H9 (cell line): ENCODE results near the gene SNX25. TPM values are rescaled to one million over a fixed set of nuclear protein-coding genes. Genes with fewer than 3 reads are reported as not detected.
"Not testable (repeated sequence)": the region's sequence is repeated elsewhere in the genome, so short reads cannot be mapped to it uniquely, and the experiment has no call there.

Experiments used
- DNase-seq: peaks from one replicate; pipeline ENCODE4 v3.0.0-alpha.2; 2017
- H2AFZ ChIP-seq: one replicate; pipeline ENCODE4 v1.6.1; 2013; ENCODE audit warnings: mild to moderate bottlenecking, low read length, control low read depth, moderate library complexity
- H2AK5ac ChIP-seq: 2 replicates; pipeline ENCODE4 v1.6.1; 2013; ENCODE audit warnings: low read length, control low read depth, mixed read lengths; ENCODE audit not compliant: insufficient read length
- H2BK120ac ChIP-seq: one replicate; pipeline ENCODE4 v1.6.1; 2013; ENCODE audit warnings: low read depth, mild to moderate bottlenecking, low read length, control low read depth, inconsistent platforms; ENCODE audit not compliant: poor library complexity, severe bottlenecking
- H2BK12ac ChIP-seq: 2 replicates; pipeline ENCODE4 v1.6.1; 2013; ENCODE audit warnings: low read length, control low read depth, mixed read lengths, low read depth; ENCODE audit not compliant: insufficient read length
- H2BK15ac ChIP-seq: 2 replicates; pipeline ENCODE4 v1.6.1; 2013; ENCODE audit warnings: low read depth, low read length, control low read depth
- H2BK20ac ChIP-seq: one replicate; pipeline ENCODE4 v1.6.1; 2013; ENCODE audit warnings: low read depth, mild to moderate bottlenecking, low read length, control low read depth, inconsistent platforms; ENCODE audit not compliant: poor library complexity, severe bottlenecking
- H2BK5ac ChIP-seq: 2 replicates; pipeline ENCODE4 v1.6.1; 2013; ENCODE audit warnings: low read length, control low read depth, mixed read lengths; ENCODE audit not compliant: insufficient read length
- H3K14ac ChIP-seq: 2 replicates; pipeline ENCODE4 v1.6.1; 2013; ENCODE audit warnings: low read length, control low read depth; ENCODE audit not compliant: insufficient read depth
- H3K18ac ChIP-seq: 2 replicates; pipeline ENCODE4 v1.6.1; 2013; ENCODE audit warnings: low read depth, mild to moderate bottlenecking, mixed read lengths, low read length, control low read depth; ENCODE audit not compliant: insufficient read length
- H3K23ac ChIP-seq: 2 replicates; pipeline ENCODE4 v1.6.1; 2013; ENCODE audit warnings: low read length, control low read depth, mixed read lengths, low read depth; ENCODE audit not compliant: insufficient read length
- H3K23me2 ChIP-seq: 2 replicates; pipeline ENCODE4 v1.6.1; 2013; ENCODE audit warnings: low read depth, mild to moderate bottlenecking, mixed read lengths, low read length, control low read depth; ENCODE audit not compliant: insufficient read length, poor library complexity, severe bottlenecking
- H3K27ac ChIP-seq: 2 replicates; pipeline ENCODE4 v1.5.1; 2013; ENCODE audit warnings: low read length, control low read depth, mixed read lengths, low read depth; ENCODE audit not compliant: insufficient read length
- H3K27me3 ChIP-seq: 2 replicates; pipeline ENCODE4 v1.6.1; 2013; ENCODE audit warnings: low read length, control low read depth, inconsistent platforms; ENCODE audit not compliant: insufficient read depth
- H3K4ac ChIP-seq: 2 replicates; pipeline ENCODE4 v1.6.1; 2013; ENCODE audit warnings: low read depth, mild to moderate bottlenecking, control low read depth, inconsistent platforms, low read length, moderate library complexity
- H3K4me1 ChIP-seq: 2 replicates; pipeline ENCODE4 v1.6.1; 2013; ENCODE audit warnings: low read length, control low read depth, inconsistent platforms; ENCODE audit not compliant: insufficient read depth
- H3K4me2 ChIP-seq: 2 replicates; pipeline ENCODE4 v1.6.1; 2013; ENCODE audit warnings: low read length, control low read depth, mixed read lengths; ENCODE audit not compliant: insufficient read length, insufficient read depth
- H3K56ac ChIP-seq: 2 replicates; pipeline ENCODE4 v1.6.1; 2013; ENCODE audit warnings: low read depth, mild to moderate bottlenecking, mixed read lengths, low read length, control low read depth; ENCODE audit not compliant: insufficient read length
- H3K79me1 ChIP-seq: 2 replicates; pipeline ENCODE4 v1.6.1; 2013; ENCODE audit warnings: low read depth, mild to moderate bottlenecking, moderate library complexity, low read length, control low read depth, inconsistent platforms; ENCODE audit not compliant: insufficient read depth, poor library complexity, severe bottlenecking
- H3K79me2 ChIP-seq: 2 replicates; pipeline ENCODE4 v1.6.1; 2013; ENCODE audit warnings: low read length, control low read depth, inconsistent platforms; ENCODE audit not compliant: insufficient read depth
- H3K9ac ChIP-seq: 2 replicates; pipeline ENCODE4 v1.6.1; 2013; ENCODE audit warnings: low read length, control low read depth, mixed read lengths; ENCODE audit not compliant: insufficient read length; ENCODE audit errors: extremely low read depth
- H3K9me3 ChIP-seq: one replicate; pipeline ENCODE4 v1.6.1; 2013; ENCODE audit warnings: low read depth, low read length, inconsistent platforms; ENCODE audit not compliant: control insufficient read depth
- H3T11ph ChIP-seq: one replicate; pipeline ENCODE4 v1.6.1; 2013; ENCODE audit warnings: mild to moderate bottlenecking, low read length, control low read depth, inconsistent platforms
- H4K20me1 ChIP-seq: one replicate; pipeline ENCODE4 v1.6.1; 2013; ENCODE audit not compliant: control insufficient read depth, insufficient read length, insufficient read depth
- H4K5ac ChIP-seq: 2 replicates; pipeline ENCODE4 v1.6.1; 2013; ENCODE audit warnings: low read depth, mild to moderate bottlenecking, mixed read lengths, low read length, control low read depth; ENCODE audit not compliant: insufficient read length
- H4K8ac ChIP-seq: replicated peaks from 2 replicates; pipeline ENCODE4 v1.6.1; 2013; ENCODE audit warnings: low read length, control low read depth, mixed read lengths, low read depth; ENCODE audit not compliant: insufficient read length
- H4K91ac ChIP-seq: 2 replicates; pipeline ENCODE4 v1.6.1; 2013; ENCODE audit warnings: low read depth, mild to moderate bottlenecking, moderate library complexity, mixed read lengths, low read length, control low read depth; ENCODE audit not compliant: insufficient read length
- H3K27ac Mint-ChIP-seq, 3 experiments: 2 replicates in 2 of 3; 3 replicates in 1 of 3; pipeline ENCODE4 v1.8.0; 2020 to 2021; ENCODE audit warnings: mixed read lengths in 3 of 3, mild to moderate bottlenecking in 1 of 3, moderate library complexity in 1 of 3
- H3K27me3 Mint-ChIP-seq: 2 replicates; pipeline ENCODE4 v1.8.0; 2021; ENCODE audit warnings: low read depth, mild to moderate bottlenecking, moderate library complexity, mixed read lengths
- H3K36me3 Mint-ChIP-seq, 3 experiments: 2 replicates in 2 of 3; 3 replicates in 1 of 3; pipeline ENCODE4 v1.8.0; 2020 to 2021; ENCODE audit warnings: low read depth in 3 of 3, mixed read lengths in 3 of 3; ENCODE audit not compliant: insufficient read depth in 1 of 3
- H3K4me1 Mint-ChIP-seq, 2 experiments: 2 replicates each; pipeline ENCODE4 v1.8.0; 2020; ENCODE audit warnings: mixed read lengths in 2 of 2
- H3K4me3 Mint-ChIP-seq, 2 experiments: 2 replicates in 1 of 2; 3 replicates in 1 of 2; pipeline ENCODE4 v1.8.0; 2020 to 2021; ENCODE audit warnings: mild to moderate bottlenecking in 2 of 2, mixed read lengths in 2 of 2, moderate library complexity in 1 of 2
- H3K9me3 Mint-ChIP-seq, 2 experiments: 2 replicates in 1 of 2; 3 replicates in 1 of 2; pipeline ENCODE4 v1.8.0; 2020; ENCODE audit warnings: mild to moderate bottlenecking in 2 of 2, mixed read lengths in 2 of 2, moderate library complexity in 1 of 2
- CTCF ChIP-seq: fragments of 200-600 bp; sonication (generic); conservative IDR thresholded peaks from 3 replicates; pipeline ENCODE4 v1.8.0; 2021; ENCODE audit warnings: antibody characterized with exemption, mild to moderate bottlenecking
- WGBS: extraction: QIAGEN DNeasy Blood & Tissue Kit; methylation state at CpG from one replicate; pipeline ENCODE4 v1.1.7; 2013; ENCODE audit warnings: missing lambda C conversion rate, low lambda C conversion rate, mixed read lengths; ENCODE audit not compliant: insufficient read length; ENCODE audit errors: extremely low coverage; 5-methylcytosine and 5-hydroxymethylcytosine counted together
- total RNA-seq: library from RNA; stranded (reverse); gene quantifications from 2 replicates; pipeline ENCODE4 v1.2.1, GENCODE V29; 2021

Gene SNX25
- total RNA-seq, 1 experiment from 2014 or later, result 28.2 TPM

- no peak overlapping the region for H3K27ac Mint-ChIP-seq
- Histone ChIP-seq H4K8ac (no peak overlapping the region), H2BK12ac (no peak overlapping the region), H3K79me2 (no peaks in the 10 kb centered on the region), H2BK20ac (no peak overlapping the region), H3K27ac (no peak overlapping the region), H3K18ac (no peak overlapping the region), H2AK5ac (no peak overlapping the region), H3K23ac (no peak overlapping the region), H3K9me3 (no peaks in the 10 kb centered on the region), H3K4ac (no peak overlapping the region), H3K4me1 (peaks cover 7% of the 10 kb centered on the region; the same call in 1 of the 2 replicates), H3K9ac (no peak overlapping the region), H3K27me3 (no peaks in the 10 kb centered on the region; the same call in 1 of the 2 replicates), H3K56ac (no peak overlapping the region), H4K20me1 (no peaks in the 10 kb centered on the region), H2BK120ac (no peak overlapping the region), H4K91ac (no peak overlapping the region), H3K14ac (peak overlapping the region; percentile 76; the same call in 1 of the 2 replicates), H2AFZ (no peak overlapping the region), H3K23me2 (peaks cover 3% of the 10 kb centered on the region), H3K79me1 (no peaks in the 10 kb centered on the region), H3T11ph (no peak overlapping the region), H2BK5ac (no peak overlapping the region), H4K5ac (no peak overlapping the region), H2BK15ac (no peak overlapping the region), H3K4me2 (peak overlapping the region; percentile 35)
- H3K9me3 Mint-ChIP-seq, result 0 out of 5 replicates have a peak, but pooled peaks cover 0 to 1% of the 10 kb centered on the region in 2 experiments
- no peak for DNase-seq
- H3K4me1 Mint-ChIP-seq, result peaks cover 30 to 37% of the 10 kb centered on the region in 2 experiments
- WGBS, result no CpG with 5 or more reads among the region's 14 CpGs
- TF ChIP-seq CTCF, result no peak
- peaks cover 0 to 16% (median 9%) of the 10 kb centered on the region in 3 experiments; a peak in 3 of 7 replicates for H3K36me3 Mint-ChIP-seq
- H3K4me3 Mint-ChIP-seq, result peak overlapping the region; percentile 67 to 85
- H3K27me3 Mint-ChIP-seq, result peaks cover 19% of the 10 kb centered on the region
Measured at GRCh38 chr4:185204238-185204910, 5.0 kb upstream of the SNX25 start.

- H3K23me2 ChIP-seq, H3K18ac ChIP-seq, H4K91ac ChIP-seq, H2BK15ac ChIP-seq, H4K8ac ChIP-seq, H3K9me3 ChIP-seq, H2AFZ ChIP-seq, H3K4me3 Mint-ChIP-seq, H3K9ac ChIP-seq, H3K27me3 ChIP-seq, H3K9me3 Mint-ChIP-seq, H3K4ac ChIP-seq, H2BK5ac ChIP-seq, H4K20me1 ChIP-seq, H3K79me1 ChIP-seq, H3K4me1 ChIP-seq, H3K4me2 ChIP-seq, DNase-seq, H2AK5ac ChIP-seq, H3K23ac ChIP-seq, H3K56ac ChIP-seq, H3K79me2 ChIP-seq, H3K27ac ChIP-seq, H2BK20ac ChIP-seq, H3K14ac ChIP-seq, H4K5ac ChIP-seq, H3K27ac Mint-ChIP-seq, H3T11ph ChIP-seq, H2BK120ac ChIP-seq, H2BK12ac ChIP-seq: not testable (repeated sequence)
- Mint-ChIP-seq H3K4me1 (peaks cover 30 to 37% of the 10 kb centered on the region in 2 experiments), H3K36me3 (peaks cover 0 to 11% (median 4%) of the 10 kb centered on the region in 3 experiments; a peak in 3 of 7 replicates), H3K27me3 (peaks cover 19% of the 10 kb centered on the region)
- no CpG with 5 or more reads among the region's 13 CpGs for whole genome bisulfite sequencing
Measured at GRCh38 chr4:185205073-185205472, 4.3 kb upstream of the SNX25 start.
